Spinal cord (tissue), 10 donors: ENCODE measurements around the gene TAS2R16. TPM values are rescaled to one million over a fixed set of nuclear protein-coding genes. Genes with fewer than 3 reads are reported as not detected.
"Not testable (repeated sequence)": the region's sequence is repeated elsewhere in the genome, so short reads cannot be mapped to it uniquely, and the experiment has no call there.

Experiments
- DNase-seq, 6 donors: peaks; one replicate each; pipeline versions ENCODE4 v3.0.0 to v3.0.0-alpha.2; 2013 to 2015; ENCODE audit warnings: low spot score in 6 of 6, low read depth in 4 of 6
- H3K27ac ChIP-seq: one replicate; pipeline ENCODE4 v1.5.1; 2013; ENCODE audit warnings: low read depth, low read length, control low read depth
- H3K27me3 ChIP-seq: one replicate; pipeline ENCODE4 v1.6.1; 2013; ENCODE audit warnings: low read length; ENCODE audit not compliant: control insufficient read depth, insufficient read depth
- H3K36me3 ChIP-seq: one replicate; pipeline ENCODE4 v1.6.1; 2013; ENCODE audit warnings: low read length; ENCODE audit not compliant: control insufficient read depth, insufficient read depth
- H3K4me1 ChIP-seq: one replicate; pipeline ENCODE4 v1.6.1; 2013; ENCODE audit warnings: low read length; ENCODE audit not compliant: control insufficient read depth, insufficient read depth
- H3K4me3 ChIP-seq: one replicate; pipeline ENCODE4 v1.5.1; 2013; ENCODE audit warnings: low read depth, low read length, control low read depth
- H3K9me3 ChIP-seq: one replicate; pipeline ENCODE4 v1.6.1; 2013; ENCODE audit warnings: low read length; ENCODE audit not compliant: control insufficient read depth, insufficient read depth
- WGBS: methylation state at CpG from one replicate; pipeline ENCODE4 v1.1.5; 2013; ENCODE audit warnings: missing lambda C conversion rate; ENCODE audit not compliant: insufficient coverage; 5-methylcytosine and 5-hydroxymethylcytosine counted together
- polyA plus RNA-seq, 2 donors: library from polyadenylated mRNA; unstranded; fragments of 120-200 nt; gene quantifications; one replicate each; pipeline ENCODE4 v1.2.1, GENCODE V29; 2013; ENCODE audit not compliant: insufficient read length in 2 of 2
- total RNA-seq, 2 donors: library from RNA; depleted of rRNA in 1 of 2; stranded (reverse); fragments of 120-200 nt in 1 of 2; fragments of >200 nt in 1 of 2; gene quantifications; one replicate each; pipeline versions ENCODE4 v1.2.3 to v1.2.4, GENCODE V29; 2013 to 2014
- donor health status: healthy.

The TAS2R16 gene
- total and polyA plus RNA-seq, 4 donors = not detected

GRCh38 chr7:122983261-122983660, 12.2 kb downstream of the TAS2R16 start:
- Histone ChIP-seq H3K27ac (no peak overlapping the region), H3K4me3 (no peak overlapping the region), H3K4me1 (no peaks in the 10 kb centered on the region), H3K27me3 (no peaks in the 10 kb centered on the region), H3K36me3 (no peaks in the 10 kb centered on the region), H3K9me3 (no peaks in the 10 kb centered on the region)
- no CpG with 5 or more reads among the region's 1 CpG for WGBS
- no peak for DNase-seq

GRCh38 chr7:122975341-122975740, 20.2 kb downstream of the TAS2R16 start:
- Histone ChIP-seq H3K36me3 (no peaks in the 10 kb centered on the region), H3K27me3 (no peaks in the 10 kb centered on the region), H3K27ac (no peak overlapping the region), H3K4me1 (no peaks in the 10 kb centered on the region), H3K4me3 (no peak overlapping the region), H3K9me3 (no peaks in the 10 kb centered on the region)
- no peak for DNase-seq
- WGBS = 100% methylated on average over 1 of the region's 1 CpG

- WGBS = 43% methylated on average over 2 of the region's 2 CpGs
- Histone ChIP-seq H3K27me3 (no peaks in the 10 kb centered on the region), H3K9me3 (no peaks in the 10 kb centered on the region), H3K27ac (no peak overlapping the region), H3K36me3 (no peaks in the 10 kb centered on the region), H3K4me1 (no peaks in the 10 kb centered on the region), H3K4me3 (no peak overlapping the region)
- no peak for DNase-seq
Observed at GRCh38 chr7:122974229-122974628, 21.3 kb downstream of the TAS2R16 start.

GRCh38 chr7:122972056-122972455, 23.4 kb downstream of the TAS2R16 start:
- Histone ChIP-seq H3K4me3 (no peak overlapping the region), H3K27me3 (no peaks in the 10 kb centered on the region), H3K9me3 (no peaks in the 10 kb centered on the region), H3K36me3 (no peaks in the 10 kb centered on the region), H3K27ac (no peak overlapping the region), H3K4me1 (no peaks in the 10 kb centered on the region)
- WGBS = 80% methylated on average over 1 of the region's 6 CpGs
- DNase-seq = peak in 2 of 6 donors; percentile 10 to 50

- Histone ChIP-seq H3K27me3 (no peaks in the 10 kb centered on the region), H3K36me3 (no peaks in the 10 kb centered on the region), H3K4me1 (no peaks in the 10 kb centered on the region), H3K4me3 (no peak overlapping the region), H3K27ac (no peak overlapping the region), H3K9me3 (no peaks in the 10 kb centered on the region)
- no peak for DNase-seq
- 78% methylated on average over 3 of the region's 6 CpGs for WGBS
Observed at GRCh38 chr7:122970740-122971725, 24.5 kb downstream of the TAS2R16 start.

- H3K4me1 ChIP-seq = no peaks in the 10 kb centered on the region
- no peak overlapping the region for H3K27ac ChIP-seq
- H3K27me3 ChIP-seq = no peaks in the 10 kb centered on the region
- no peaks in the 10 kb centered on the region for H3K9me3 ChIP-seq
- no CpG with 5 or more reads among the region's 4 CpGs for WGBS
- H3K4me3 ChIP-seq = no peak overlapping the region
- H3K36me3 ChIP-seq = no peaks in the 10 kb centered on the region
- no peak for DNase-seq
Observed at GRCh38 chr7:122968389-122968788, 27.1 kb downstream of the TAS2R16 start.

- no peaks in the 10 kb centered on the region for H3K4me1 ChIP-seq
- DNase-seq = peak in 1 of 6 donors; percentile 57
- no peaks in the 10 kb centered on the region for H3K9me3 ChIP-seq
- WGBS = 67% methylated on average over 1 of the region's 2 CpGs
- H3K27me3 ChIP-seq = no peaks in the 10 kb centered on the region
- no peaks in the 10 kb centered on the region for H3K36me3 ChIP-seq
- no peak overlapping the region for H3K4me3 ChIP-seq
- H3K27ac ChIP-seq = no peak overlapping the region
Observed at GRCh38 chr7:122965306-122965705, 30.2 kb downstream of the TAS2R16 start.

GRCh38 chr7:122953678-122954077, 41.8 kb downstream of the TAS2R16 start:
- H3K27ac ChIP-seq, DNase-seq, H3K9me3 ChIP-seq, H3K27me3 ChIP-seq, H3K4me3 ChIP-seq, H3K36me3 ChIP-seq, H3K4me1 ChIP-seq: not testable (repeated sequence)
- WGBS = no CpG with 5 or more reads among the region's 2 CpGs

- H3K4me1 ChIP-seq = no peaks in the 10 kb centered on the region
- H3K36me3 ChIP-seq = no peaks in the 10 kb centered on the region
- no CpG with 5 or more reads among the region's 2 CpGs for WGBS
- no peaks in the 10 kb centered on the region for H3K27me3 ChIP-seq
- H3K4me3 ChIP-seq = no peak overlapping the region
- H3K9me3 ChIP-seq = no peaks in the 10 kb centered on the region
- H3K27ac ChIP-seq = no peak overlapping the region
- DNase-seq = no peak
Observed at GRCh38 chr7:122951006-122951405, 44.5 kb downstream of the TAS2R16 start.

GRCh38 chr7:122949186-122949585, 46.3 kb downstream of the TAS2R16 start:
- H3K4me1 ChIP-seq = no peaks in the 10 kb centered on the region
- no peaks in the 10 kb centered on the region for H3K27me3 ChIP-seq
- DNase-seq = peak in 1 of 6 donors; percentile 4
- no peaks in the 10 kb centered on the region for H3K36me3 ChIP-seq
- H3K9me3 ChIP-seq = no peaks in the 10 kb centered on the region
- H3K27ac ChIP-seq = no peak overlapping the region
- H3K4me3 ChIP-seq = no peak overlapping the region
- WGBS = no CpG with 5 or more reads among the region's 1 CpG
